Left ventricle myocardium inferior (tissue), 1 donor: Measurements from ENCODE around the gene MFSD6. TPM values are rescaled to one million over a fixed set of nuclear protein-coding genes. Genes with fewer than 3 reads are reported as not detected.

Experiments used
- DNase-seq: peaks from one replicate; pipeline ENCODE4 v3.0.0-alpha.2; 2020
- H3K27ac ChIP-seq: fragments of 200-600 bp; replicated peaks from 2 replicates; pipeline ENCODE4 v1.8.0; 2021
- H3K27me3 ChIP-seq: fragments of 200-600 bp; 2 replicates; pipeline ENCODE4 v1.8.0; 2021; ENCODE audit warnings: low read depth
- H3K36me3 ChIP-seq: fragments of 200-600 bp; 2 replicates; pipeline ENCODE4 v1.8.0; 2021
- H3K4me1 ChIP-seq: fragments of 200-600 bp; 2 replicates; pipeline ENCODE4 v1.8.0; 2021
- H3K4me3 ChIP-seq: fragments of 200-600 bp; 2 replicates; pipeline ENCODE4 v1.8.0; 2021; ENCODE audit warnings: mild to moderate bottlenecking, moderate library complexity
- H3K9me3 ChIP-seq: fragments of 200-600 bp; replicated peaks from 2 replicates; pipeline ENCODE4 v1.8.0; 2021
- intact Hi-C: fragments of 100-400 bp; cut with micrococcal nuclease; formaldehyde crosslinking; loops from one replicate; pipeline ENCODE4 v1.11.0; 2022
- total RNA-seq: library from RNA; stranded (reverse); fragmentation: NEBNext Ultra II Directional; extraction: Animal tissue kit (Norgen Biotek cat#: 25700); gene quantifications from one replicate; pipeline ENCODE4 v1.2.1, GENCODE V29; 2021
- TF ChIP-seq, protein P1 (sequence below): fragments of 200-600 bp; IDR thresholded peaks from 2 replicates; pipeline ENCODE4 v1.8.0; 2021; ENCODE audit warnings: antibody characterized with exemption, mild to moderate bottlenecking, borderline replicate concordance
- donor health status: DM: no; HTN: yes; CAD: no; lungs with severe emphysema.

MFSD6 gene
- total RNA-seq, 1 donor from 2014 or later: 21.4 TPM

DNA sequence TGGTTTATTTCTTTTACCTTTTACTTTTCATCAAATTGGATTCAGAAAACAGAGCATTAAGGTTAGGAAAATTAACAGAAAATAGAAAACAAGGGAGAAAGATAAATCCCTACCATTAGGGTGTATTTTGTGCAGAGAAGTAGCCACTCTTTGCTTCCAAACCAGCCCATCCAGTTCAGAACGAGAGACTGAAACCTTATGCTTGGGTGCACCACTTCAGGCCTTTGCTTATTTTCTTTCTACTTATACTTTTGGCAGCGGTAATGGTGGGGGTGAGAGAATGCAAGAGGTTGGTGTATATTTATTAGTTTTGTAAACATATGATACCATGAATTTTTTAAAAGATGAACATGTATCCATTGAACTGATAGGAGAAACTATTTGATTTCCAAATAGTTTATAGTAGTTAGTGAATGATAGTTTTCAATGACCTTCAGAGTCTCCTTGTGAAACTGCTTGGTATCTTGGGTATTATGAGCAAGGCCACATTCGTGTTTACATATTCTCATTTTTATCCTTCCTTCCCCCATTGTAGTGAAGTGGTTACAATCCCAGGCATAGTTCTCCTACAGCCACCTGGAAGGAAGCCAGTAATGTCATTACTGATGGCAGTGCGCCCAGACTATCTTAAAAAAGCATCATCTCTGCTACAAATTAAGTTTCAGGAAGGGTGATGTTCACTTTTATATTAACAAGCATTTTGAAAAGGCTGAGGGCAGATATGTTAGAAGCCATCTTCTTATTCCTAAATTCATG, 60.8 kb downstream of the MFSD6 start:
- intact Hi-C loops: loop anchor here (5.0 kb wide), 1 partner anchor 57 kb away; no protein-coding TSS in a partner anchor
- TF ChIP-seq, protein P1, sequence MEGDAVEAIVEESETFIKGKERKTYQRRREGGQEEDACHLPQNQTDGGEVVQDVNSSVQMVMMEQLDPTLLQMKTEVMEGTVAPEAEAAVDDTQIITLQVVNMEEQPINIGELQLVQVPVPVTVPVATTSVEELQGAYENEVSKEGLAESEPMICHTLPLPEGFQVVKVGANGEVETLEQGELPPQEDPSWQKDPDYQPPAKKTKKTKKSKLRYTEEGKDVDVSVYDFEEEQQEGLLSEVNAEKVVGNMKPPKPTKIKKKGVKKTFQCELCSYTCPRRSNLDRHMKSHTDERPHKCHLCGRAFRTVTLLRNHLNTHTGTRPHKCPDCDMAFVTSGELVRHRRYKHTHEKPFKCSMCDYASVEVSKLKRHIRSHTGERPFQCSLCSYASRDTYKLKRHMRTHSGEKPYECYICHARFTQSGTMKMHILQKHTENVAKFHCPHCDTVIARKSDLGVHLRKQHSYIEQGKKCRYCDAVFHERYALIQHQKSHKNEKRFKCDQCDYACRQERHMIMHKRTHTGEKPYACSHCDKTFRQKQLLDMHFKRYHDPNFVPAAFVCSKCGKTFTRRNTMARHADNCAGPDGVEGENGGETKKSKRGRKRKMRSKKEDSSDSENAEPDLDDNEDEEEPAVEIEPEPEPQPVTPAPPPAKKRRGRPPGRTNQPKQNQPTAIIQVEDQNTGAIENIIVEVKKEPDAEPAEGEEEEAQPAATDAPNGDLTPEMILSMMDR: no peak
- Histone ChIP-seq H3K27me3 (no peaks in the 10 kb centered on the region), H3K4me1 (peaks cover 69% of the 10 kb centered on the region), H3K4me3 (peak overlapping the region; percentile 33), H3K27ac (peak overlapping the region; percentile 90), H3K36me3 (peaks cover 9% of the 10 kb centered on the region), H3K9me3 (peaks cover 9% of the 10 kb centered on the region)
- DNase-seq: peak; percentile 74

DNA sequence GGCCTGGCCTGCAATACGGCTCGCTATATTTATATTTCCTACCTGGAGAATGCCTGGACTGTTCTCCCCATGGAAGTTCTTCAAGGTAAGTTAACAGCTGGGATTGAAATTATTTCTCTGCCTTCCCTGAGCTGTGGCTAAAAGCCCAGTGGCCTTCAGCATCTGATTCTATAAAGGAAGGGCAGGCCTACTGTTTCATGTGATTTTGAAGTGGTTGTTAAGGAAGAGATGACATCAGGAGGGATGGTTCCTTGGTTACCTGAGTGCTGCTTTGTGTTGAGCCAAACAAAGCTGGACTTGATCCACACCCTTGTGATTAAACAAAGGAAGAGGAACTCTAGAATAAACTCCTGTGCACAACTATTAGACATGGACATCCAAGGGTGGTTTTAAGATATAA, 61.6 kb downstream of the MFSD6 start:
- H3K4me3 ChIP-seq: peak overlapping the region; percentile 33
- H3K9me3 ChIP-seq: peaks cover 9% of the 10 kb centered on the region
- H3K27ac ChIP-seq: peak overlapping the region; percentile 90
- TF ChIP-seq, protein P1: no peak
- H3K36me3 ChIP-seq: peaks cover 9% of the 10 kb centered on the region
- H3K27me3 ChIP-seq: no peaks in the 10 kb centered on the region
- intact Hi-C loops: loop anchor here (5.0 kb wide), 1 partner anchor 57 kb away; no protein-coding TSS in a partner anchor
- no peak for DNase-seq
- peaks cover 63% of the 10 kb centered on the region for H3K4me1 ChIP-seq

DNA sequence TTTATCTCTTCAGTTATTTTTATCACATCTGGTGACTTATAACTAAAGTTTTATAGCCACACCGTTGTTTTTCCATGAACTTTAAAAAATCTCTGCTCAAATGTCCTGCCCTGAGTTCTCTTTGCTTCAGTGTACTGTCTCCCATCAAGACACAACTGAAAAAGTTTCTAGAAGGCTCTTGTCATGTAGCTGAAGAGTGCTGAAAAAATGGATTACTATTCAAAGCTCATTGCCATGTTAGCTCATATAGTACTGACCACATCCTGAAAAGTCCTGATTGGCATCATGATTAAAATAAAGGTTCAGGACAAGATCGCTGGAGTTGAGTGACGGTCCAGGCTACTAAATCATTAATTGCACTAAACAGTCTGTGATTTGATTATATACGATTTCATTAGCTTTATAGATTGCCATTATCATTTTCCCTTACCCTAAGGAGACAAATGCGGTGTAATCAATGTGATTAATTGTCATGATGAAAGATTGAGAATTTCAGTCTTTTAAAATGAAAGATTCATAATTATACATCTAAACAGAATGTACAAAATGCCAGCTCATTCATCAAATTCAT, 62.2 kb downstream of the MFSD6 start:
- H3K27ac ChIP-seq: peak overlapping the region; percentile 90
- peaks cover 9% of the 10 kb centered on the region for H3K36me3 ChIP-seq

DNA sequence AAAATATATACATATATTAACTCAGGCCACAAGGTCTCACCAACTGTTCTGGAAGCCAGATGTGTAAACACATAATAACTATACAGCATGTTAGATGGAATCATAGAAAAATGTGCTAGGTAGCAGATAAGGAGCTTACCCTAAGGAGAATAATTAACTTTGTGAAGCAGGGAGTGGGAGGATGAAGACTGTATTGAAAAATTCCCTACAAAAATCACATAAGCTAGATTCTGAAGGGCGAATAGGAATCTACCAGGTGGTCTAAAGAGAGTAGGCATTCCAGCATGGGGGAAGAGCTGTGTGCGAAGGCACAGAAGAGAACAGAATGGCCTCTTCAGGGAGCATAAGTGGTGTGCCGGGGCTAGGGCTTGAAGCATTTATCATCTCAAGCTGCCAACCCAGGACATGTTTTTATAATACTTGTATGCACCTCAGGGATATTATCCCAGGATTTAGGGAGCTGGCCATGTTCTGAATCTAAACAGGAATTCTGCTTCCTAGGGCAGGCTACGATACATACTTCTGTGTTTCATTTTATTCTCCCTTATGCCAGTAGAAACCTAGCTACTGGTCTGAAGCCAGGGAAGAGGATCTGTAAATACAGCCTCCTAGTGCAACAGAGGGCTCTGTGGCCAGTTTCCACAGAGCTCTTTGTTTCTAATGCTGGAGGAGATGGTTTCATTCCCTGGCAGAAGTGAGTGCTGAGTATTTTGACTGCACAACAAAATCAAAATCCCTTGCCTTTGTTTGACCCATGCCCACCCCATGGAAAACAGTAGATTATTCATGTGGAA, 69.7 kb downstream of the MFSD6 start:
- Histone ChIP-seq H3K27ac (peak overlapping the region; percentile 76), H3K4me3 (peak overlapping the region; percentile 33)
- intact Hi-C loops: no loop called here

More for the DNA sequence above, 62.2 kb downstream of the MFSD6 start:
- Histone ChIP-seq H3K27me3 (no peaks in the 10 kb centered on the region), H3K4me3 (peak overlapping the region; percentile 33), H3K4me1 (peaks cover 57% of the 10 kb centered on the region), H3K9me3 (peaks cover 9% of the 10 kb centered on the region)
- TF ChIP-seq, protein P1: no peak
- intact Hi-C loops: no loop called here
- no peak for DNase-seq

More for the DNA sequence above, 69.7 kb downstream of the MFSD6 start:
- Histone ChIP-seq H3K4me1 (peaks cover 26% of the 10 kb centered on the region), H3K9me3 (peaks cover 3% of the 10 kb centered on the region), H3K27me3 (no peaks in the 10 kb centered on the region), H3K36me3 (no peaks in the 10 kb centered on the region)
- no peak for DNase-seq
- TF ChIP-seq, protein P1: no peak
